HepG2 (cell line): ENCODE data around the gene PTGR3. TPM values are rescaled to one million over a fixed set of nuclear protein-coding genes. Genes with fewer than 3 reads are reported as not detected.

Source experiments
- ATAC-seq: fragments of 200-7000 bp; cut with Tn5 transposase; 3 replicates; pipeline ENCODE4 v1.9.1; 2020; ENCODE audit warnings: mild to moderate bottlenecking, moderate library complexity
- BruUV-seq: library from RNA; stranded (reverse); fragments of 400-500 nt; replicated peaks from 2 replicates; lab custom pipeline; 2021; lab: Mats Ljungman, UMichigan
- CTCF ChIA-PET: fragments of 300-600 bp; formaldehyde crosslinking; extraction: SDS; loops from one replicate; lab custom pipeline; 2021; ENCODE audit warnings: low total read pairs, inconsistent platforms, low intra/inter-chr PET ratio; lab: Yijun Ruan, JAX
- POLR2A ChIA-PET: fragments of 350-600 bp; sonication (Branson Sonifier 250); formaldehyde crosslinking; loops from one replicate; lab custom pipeline; 2020; ENCODE audit warnings: antibody characterized with exemption, inconsistent platforms; lab: Yijun Ruan, JAX
- DNase-seq: peaks from one replicate; pipeline ENCODE4 v3.0.0-alpha.2; 2015; ENCODE audit warnings: low spot score
- FAIRE-seq: peaks from 3 replicates; lab custom pipeline; 2011; peaks lifted over from hg19 to GRCh38; lab: Jason Lieb, UNC
- H2AFZ ChIP-seq: one replicate; pipeline ENCODE4 v1.6.1; 2011; ENCODE audit warnings: low read length, inconsistent platforms
- H3K27ac ChIP-seq: fragments of 300-600 bp; 3 replicates; pipeline ENCODE4 v1.8.0; 2011; ENCODE audit warnings: mixed run types, mild to moderate bottlenecking, mixed read lengths, low read length, inconsistent platforms; ENCODE audit not compliant: insufficient read depth; ENCODE audit errors: extremely low read length
- H3K27me3 ChIP-seq, 2 experiments: fragments of 200-600 bp in 1 of 2; 2 replicates in 1 of 2; 3 replicates in 1 of 2; pipeline versions ENCODE4 v1.6.0 to v1.8.0; 2011; ENCODE audit warnings: low read length in 2 of 2, mild to moderate bottlenecking in 2 of 2, moderate library complexity in 2 of 2, inconsistent platforms in 1 of 2; ENCODE audit not compliant: insufficient read depth in 2 of 2, control insufficient read depth in 1 of 2
- H3K36me3 ChIP-seq, 2 experiments: fragments of 200-600 bp in 1 of 2; replicated peaks in 1 of 2; 2 replicates in 1 of 2; 3 replicates in 1 of 2; pipeline versions ENCODE4 v1.5.1 to v1.8.0; 2011; ENCODE audit warnings: low read length in 2 of 2, inconsistent platforms in 1 of 2; ENCODE audit not compliant: insufficient read depth in 2 of 2, control insufficient read depth in 1 of 2
- H3K4me1 ChIP-seq: 2 replicates; pipeline ENCODE4 v1.5.1; 2012; ENCODE audit warnings: low read length, inconsistent platforms; ENCODE audit not compliant: insufficient read depth
- H3K4me2 ChIP-seq: 2 replicates; pipeline ENCODE4 v1.6.0; 2011; ENCODE audit warnings: low read depth, low read length, inconsistent platforms
- H3K4me3 ChIP-seq, 3 experiments: fragments of 200-600 bp in 1 of 3; sonication (generic), shearing (Covaris generic) in 1 of 3; replicated peaks in 1 of 3; 2 replicates each; pipeline ENCODE4 v1.5.1; 2011 to 2016; ENCODE audit warnings: low read length in 3 of 3, inconsistent platforms in 2 of 3, low read depth in 2 of 3, mild to moderate bottlenecking in 2 of 3, control low read depth in 1 of 3, mixed read lengths in 1 of 3; ENCODE audit not compliant: insufficient read depth in 1 of 3
- H3K79me2 ChIP-seq: one replicate; pipeline ENCODE4 v1.6.1; 2011; ENCODE audit warnings: low read length, inconsistent platforms; ENCODE audit not compliant: insufficient read depth
- H3K9ac ChIP-seq: 2 replicates; pipeline ENCODE4 v1.6.0; 2011; ENCODE audit warnings: mild to moderate bottlenecking, low read depth, low read length, inconsistent platforms; ENCODE audit not compliant: insufficient read depth
- H3K9me3 ChIP-seq: 2 replicates; pipeline ENCODE4 v1.5.1; 2012; ENCODE audit warnings: mild to moderate bottlenecking, low read length
- H4K20me1 ChIP-seq: 2 replicates; pipeline ENCODE4 v1.6.0; 2011; ENCODE audit warnings: inconsistent platforms, mild to moderate bottlenecking, low read length, moderate library complexity; ENCODE audit not compliant: insufficient read depth
- ARID2 ChIP-seq: sonication (generic); formaldehyde crosslinking; IDR thresholded peaks from 2 replicates; pipeline ENCODE4 v1.8.1; 2022; ENCODE audit warnings: mild to moderate bottlenecking, missing genetic modification reagents, borderline replicate concordance
- BORCS8-MEF2B ChIP-seq: sonication (generic); formaldehyde crosslinking; IDR thresholded peaks from 2 replicates; pipeline ENCODE4 v1.8.0; 2022; ENCODE audit warnings: mild to moderate bottlenecking, missing genetic modification reagents
- HDAC2 ChIP-seq: sonication (generic); formaldehyde crosslinking; IDR thresholded peaks from 2 replicates; pipeline ENCODE4 v1.4.0; 2020; ENCODE audit warnings: missing genetic modification reagents
- HNRNPL ChIP-seq: fragments of 200-400 bp; formaldehyde crosslinking; IDR thresholded peaks from 2 replicates; pipeline ENCODE4 v1.6.1; 2017; ENCODE audit warnings: mild to moderate bottlenecking, low read depth, low read length
- NFATC3 ChIP-seq: sonication (generic); formaldehyde crosslinking; IDR thresholded peaks from 2 replicates; pipeline ENCODE4 v1.5.1; 2020; ENCODE audit warnings: mild to moderate bottlenecking, missing genetic modification reagents
- PPARG ChIP-seq: conservative IDR thresholded peaks from 2 replicates; pipeline ENCODE4 v1.6.1; 2016; ENCODE audit warnings: missing biosample characterization, missing genetic modification reagents
- RAD21 ChIP-seq: fragments of 450-650 bp; formaldehyde crosslinking; IDR thresholded peaks from 2 replicates; pipeline ENCODE4 v1.5.0; 2020; ENCODE audit warnings: mild to moderate bottlenecking
- SMC3 ChIP-seq: IDR thresholded peaks from 2 replicates; pipeline ENCODE4 v1.6.1; 2011; ENCODE audit warnings: low read length, improper control_type of control experiment
- STAG1 ChIP-seq: sonication (generic); formaldehyde crosslinking; IDR thresholded peaks from 2 replicates; pipeline ENCODE4 v1.4.0; 2020; ENCODE audit warnings: missing genetic modification reagents
- ZNF224 ChIP-seq: sonication (generic); formaldehyde crosslinking; IDR thresholded peaks from 2 replicates; pipeline ENCODE4 v1.5.0; 2020; ENCODE audit warnings: mild to moderate bottlenecking, missing genetic modification reagents
- ZNF383 ChIP-seq: sonication (generic); formaldehyde crosslinking; IDR thresholded peaks from 2 replicates; pipeline ENCODE4 v1.4.0; 2020; ENCODE audit warnings: missing genetic modification reagents, mild to moderate bottlenecking, borderline replicate concordance
- WGBS: methylation state at CpG from one replicate; pipeline ENCODE4 v1.1.6; 2017; ENCODE audit warnings: low lambda C conversion rate; 5-methylcytosine and 5-hydroxymethylcytosine counted together
- in situ Hi-C: cut with HindIII; loops from 2 replicates; pipeline ENCODE4 v1.10.0; 2017; ENCODE audit warnings: low pct_unique_long_range_greater_than_20kb; ENCODE audit not compliant: extremely low pct_ligation_motif_present
- intact Hi-C: fragments of 100-400 bp; cut with micrococcal nuclease; formaldehyde crosslinking; loops from one replicate; pipeline ENCODE4 v1.10.0; 2022; ENCODE audit not compliant: unreplicated experiment
- polyA plus RNA-seq, 8 experiments: library from polyadenylated mRNA; depleted of rRNA in 3 of 8; stranded (reverse) in 7 of 8; unstranded in 1 of 8; fragments of >200 nt; fragmentation: Illumina TruSeq in 4 of 8; extraction: Trizol in 4 of 8; gene quantifications; 2 replicates each; pipeline versions ENCODE4 v1.2.1 to v1.2.3, GENCODE V29; 2011 to 2016; ENCODE audit warnings: low read depth in 4 of 8, missing spikeins in 1 of 8, mixed read lengths in 1 of 8; ENCODE audit not compliant: insufficient read depth in 1 of 8
- total RNA-seq, 5 experiments: library from RNA; depleted of rRNA; stranded (reverse); fragments of >200 nt; fragmentation: Illumina TruSeq; extraction: Trizol; gene quantifications; 2 replicates each; pipeline ENCODE4 v1.2.3, GENCODE V29; 2016; ENCODE audit warnings: low read depth in 1 of 5
- TF ChIP-seq, protein P1 (sequence below): sonication (generic); formaldehyde crosslinking; IDR thresholded peaks from 2 replicates; pipeline ENCODE4 v1.5.0; 2020; ENCODE audit warnings: missing genetic modification reagents
- TF ChIP-seq, protein P2 (sequence below): sonication (generic); formaldehyde crosslinking; IDR thresholded peaks from 2 replicates; pipeline ENCODE4 v1.8.0; 2022; ENCODE audit warnings: mild to moderate bottlenecking, missing genetic modification reagents
- TF ChIP-seq, protein P3 (sequence below): sonication (generic); formaldehyde crosslinking; IDR thresholded peaks from 2 replicates; pipeline ENCODE4 v1.4.0; 2020; ENCODE audit warnings: missing genetic modification reagents
- TF ChIP-seq, protein P4 (sequence below): sonication (generic); formaldehyde crosslinking; IDR thresholded peaks from 2 replicates; pipeline ENCODE4 v1.5.0; 2020; ENCODE audit warnings: mild to moderate bottlenecking, missing genetic modification reagents, moderate library complexity

The PTGR3 gene
- total and polyA plus RNA-seq, 2 of the 13 experiments (the other 11 are each of a cell fraction or from before 2014, with no cell fraction given): 11.5 to 25.3 TPM

DNA sequence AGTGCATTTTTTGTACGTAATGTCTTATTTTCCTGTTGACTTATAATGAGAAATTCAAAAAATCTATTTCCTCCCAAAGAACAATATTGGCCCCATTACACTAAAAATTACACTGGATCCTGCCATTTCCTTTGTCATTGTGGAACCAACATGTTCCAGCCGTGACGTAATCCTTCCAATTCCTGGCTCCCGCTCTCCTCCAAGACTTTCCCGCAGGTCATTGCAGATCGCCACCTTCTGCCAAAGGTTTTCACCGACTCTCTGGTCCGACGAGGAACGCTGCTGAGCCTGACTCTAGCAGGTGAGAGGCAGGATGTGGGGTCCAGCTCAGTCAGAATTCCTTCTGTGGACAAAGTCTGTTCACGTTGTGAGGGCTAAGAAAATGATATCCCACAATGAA, 38.0 kb downstream of the PTGR3 start (continued):
- TF ChIP-seq, protein P1, sequence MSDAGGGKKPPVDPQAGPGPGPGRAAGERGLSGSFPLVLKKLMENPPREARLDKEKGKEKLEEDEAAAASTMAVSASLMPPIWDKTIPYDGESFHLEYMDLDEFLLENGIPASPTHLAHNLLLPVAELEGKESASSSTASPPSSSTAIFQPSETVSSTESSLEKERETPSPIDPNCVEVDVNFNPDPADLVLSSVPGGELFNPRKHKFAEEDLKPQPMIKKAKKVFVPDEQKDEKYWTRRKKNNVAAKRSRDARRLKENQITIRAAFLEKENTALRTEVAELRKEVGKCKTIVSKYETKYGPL: no peak
- TF ChIP-seq BORCS8-MEF2B (CRISPR knock-in tag): no peak

DNA sequence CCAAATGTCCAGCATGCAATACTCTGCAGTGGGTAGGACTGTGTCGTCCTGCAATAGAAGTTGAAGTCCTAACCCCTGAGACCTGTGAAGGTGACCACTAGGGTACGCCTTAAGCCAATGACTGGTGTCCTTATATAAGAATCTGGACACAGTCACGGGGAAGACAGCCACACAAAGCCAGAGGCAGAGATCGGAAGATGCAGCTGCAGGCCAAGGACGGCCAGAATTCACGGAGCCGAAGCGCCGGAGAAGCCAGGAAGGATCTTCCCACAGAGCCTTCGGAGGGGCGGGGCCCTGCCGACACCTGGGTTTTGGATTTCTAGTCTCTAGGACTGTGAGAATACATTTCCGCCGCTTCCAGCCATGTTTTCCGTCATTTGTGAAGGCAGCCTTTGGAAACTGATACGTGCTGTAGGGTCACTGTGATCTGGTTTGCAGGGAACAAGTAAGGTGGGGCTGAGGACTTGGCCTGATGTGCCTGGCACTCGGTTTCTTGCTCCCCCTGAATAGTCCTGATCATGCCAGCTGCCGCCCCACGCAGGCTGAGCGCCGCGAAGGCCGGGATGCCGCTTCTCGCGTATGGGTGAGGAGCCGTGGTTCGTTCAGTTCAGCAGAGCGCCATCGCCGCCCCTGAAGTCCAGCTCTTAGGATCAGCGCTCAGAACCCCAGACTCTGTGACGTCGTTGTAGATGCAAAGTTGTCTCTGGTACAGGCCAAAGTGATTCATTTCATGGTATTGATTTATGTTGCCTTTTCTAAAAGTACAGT, 38.7 kb downstream of the PTGR3 start:
- 75% methylated on average over 22 of the region's 34 CpGs for WGBS
- FAIRE-seq: no peak

More for the DNA sequence above, 38.7 kb downstream of the PTGR3 start:
- intact Hi-C loops (no loop called here), in situ Hi-C loops (loop anchor here (25.0 kb wide), 1 partner anchor 317 kb away; no protein-coding TSS in a partner anchor)
- peak; percentile 83 for ATAC-seq
- Histone ChIP-seq H3K27me3 (peaks cover 3 to 27% of the 10 kb centered on the region in 2 experiments; a peak in 4 of 5 replicates), H4K20me1 (no peaks in the 10 kb centered on the region), H3K27ac (no peak overlapping the region), H2AFZ (no peak overlapping the region), H3K4me2 (no peak overlapping the region), H3K4me3 (no peak overlapping the region), H3K9ac (no peak overlapping the region), H3K36me3 (no peaks in the 10 kb centered on the region), H3K9me3 (no peaks in the 10 kb centered on the region), H3K4me1 (peaks cover 12% of the 10 kb centered on the region), H3K79me2 (no peaks in the 10 kb centered on the region)
- peak; percentile 22 for DNase-seq
- no TSS peak for BruUV-seq
- TF ChIP-seq PPARG (CRISPR knock-in tag) (no peak), HDAC2 (CRISPR knock-in tag) (no peak), ZNF224 (CRISPR knock-in tag) (no peak), RAD21 (CRISPR knock-in tag) (0 out of 2 replicates have a peak, but pooled peaks have one; percentile 40), SMC3 (peak; percentile 22; the same call in 1 of the 2 replicates), ZNF383 (no peak), HNRNPL (no peak), ARID2 (CRISPR knock-in tag) (no peak), NFATC3 (CRISPR knock-in tag) (no peak), STAG1 (peak; percentile 66)
- TF ChIP-seq, protein P2, sequence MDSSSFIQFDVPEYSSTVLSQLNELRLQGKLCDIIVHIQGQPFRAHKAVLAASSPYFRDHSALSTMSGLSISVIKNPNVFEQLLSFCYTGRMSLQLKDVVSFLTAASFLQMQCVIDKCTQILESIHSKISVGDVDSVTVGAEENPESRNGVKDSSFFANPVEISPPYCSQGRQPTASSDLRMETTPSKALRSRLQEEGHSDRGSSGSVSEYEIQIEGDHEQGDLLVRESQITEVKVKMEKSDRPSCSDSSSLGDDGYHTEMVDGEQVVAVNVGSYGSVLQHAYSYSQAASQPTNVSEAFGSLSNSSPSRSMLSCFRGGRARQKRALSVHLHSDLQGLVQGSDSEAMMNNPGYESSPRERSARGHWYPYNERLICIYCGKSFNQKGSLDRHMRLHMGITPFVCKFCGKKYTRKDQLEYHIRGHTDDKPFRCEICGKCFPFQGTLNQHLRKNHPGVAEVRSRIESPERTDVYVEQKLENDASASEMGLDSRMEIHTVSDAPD (CRISPR knock-in tag): no peak
- TF ChIP-seq, protein P3, sequence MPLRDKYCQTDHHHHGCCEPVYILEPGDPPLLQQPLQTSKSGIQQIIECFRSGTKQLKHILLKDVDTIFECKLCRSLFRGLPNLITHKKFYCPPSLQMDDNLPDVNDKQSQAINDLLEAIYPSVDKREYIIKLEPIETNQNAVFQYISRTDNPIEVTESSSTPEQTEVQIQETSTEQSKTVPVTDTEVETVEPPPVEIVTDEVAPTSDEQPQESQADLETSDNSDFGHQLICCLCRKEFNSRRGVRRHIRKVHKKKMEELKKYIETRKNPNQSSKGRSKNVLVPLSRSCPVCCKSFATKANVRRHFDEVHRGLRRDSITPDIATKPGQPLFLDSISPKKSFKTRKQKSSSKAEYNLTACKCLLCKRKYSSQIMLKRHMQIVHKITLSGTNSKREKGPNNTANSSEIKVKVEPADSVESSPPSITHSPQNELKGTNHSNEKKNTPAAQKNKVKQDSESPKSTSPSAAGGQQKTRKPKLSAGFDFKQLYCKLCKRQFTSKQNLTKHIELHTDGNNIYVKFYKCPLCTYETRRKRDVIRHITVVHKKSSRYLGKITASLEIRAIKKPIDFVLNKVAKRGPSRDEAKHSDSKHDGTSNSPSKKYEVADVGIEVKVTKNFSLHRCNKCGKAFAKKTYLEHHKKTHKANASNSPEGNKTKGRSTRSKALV: no peak
- TF ChIP-seq, protein P1: peak; percentile 37; the same call in 1 of the 2 replicates
- TF ChIP-seq, protein P4, sequence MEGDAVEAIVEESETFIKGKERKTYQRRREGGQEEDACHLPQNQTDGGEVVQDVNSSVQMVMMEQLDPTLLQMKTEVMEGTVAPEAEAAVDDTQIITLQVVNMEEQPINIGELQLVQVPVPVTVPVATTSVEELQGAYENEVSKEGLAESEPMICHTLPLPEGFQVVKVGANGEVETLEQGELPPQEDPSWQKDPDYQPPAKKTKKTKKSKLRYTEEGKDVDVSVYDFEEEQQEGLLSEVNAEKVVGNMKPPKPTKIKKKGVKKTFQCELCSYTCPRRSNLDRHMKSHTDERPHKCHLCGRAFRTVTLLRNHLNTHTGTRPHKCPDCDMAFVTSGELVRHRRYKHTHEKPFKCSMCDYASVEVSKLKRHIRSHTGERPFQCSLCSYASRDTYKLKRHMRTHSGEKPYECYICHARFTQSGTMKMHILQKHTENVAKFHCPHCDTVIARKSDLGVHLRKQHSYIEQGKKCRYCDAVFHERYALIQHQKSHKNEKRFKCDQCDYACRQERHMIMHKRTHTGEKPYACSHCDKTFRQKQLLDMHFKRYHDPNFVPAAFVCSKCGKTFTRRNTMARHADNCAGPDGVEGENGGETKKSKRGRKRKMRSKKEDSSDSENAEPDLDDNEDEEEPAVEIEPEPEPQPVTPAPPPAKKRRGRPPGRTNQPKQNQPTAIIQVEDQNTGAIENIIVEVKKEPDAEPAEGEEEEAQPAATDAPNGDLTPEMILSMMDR (CRISPR knock-in tag): peak; percentile 52
- ChIA-PET CTCF (interaction anchor here (1.2 kb wide), 1 partner anchor 309 kb away, joined by 3 read pairs; no protein-coding TSS in a partner anchor), POLR2A (no interaction called here)
